GM21576 (cell line): Measurements from ENCODE around the gene PAX7.
"Not testable (repeated sequence)": the region's sequence is repeated elsewhere in the genome, so short reads cannot be mapped to it uniquely, and the experiment has no call there.

Experiments
- ATAC-seq: cut with Tn5 transposase; IDR thresholded peaks from one replicate; pipeline ENCODE4 v1.9.1; 2021; ENCODE audit warnings: mild to moderate bottlenecking, moderate library complexity; ENCODE audit not compliant: unreplicated experiment

Gene PAX7

DNA sequence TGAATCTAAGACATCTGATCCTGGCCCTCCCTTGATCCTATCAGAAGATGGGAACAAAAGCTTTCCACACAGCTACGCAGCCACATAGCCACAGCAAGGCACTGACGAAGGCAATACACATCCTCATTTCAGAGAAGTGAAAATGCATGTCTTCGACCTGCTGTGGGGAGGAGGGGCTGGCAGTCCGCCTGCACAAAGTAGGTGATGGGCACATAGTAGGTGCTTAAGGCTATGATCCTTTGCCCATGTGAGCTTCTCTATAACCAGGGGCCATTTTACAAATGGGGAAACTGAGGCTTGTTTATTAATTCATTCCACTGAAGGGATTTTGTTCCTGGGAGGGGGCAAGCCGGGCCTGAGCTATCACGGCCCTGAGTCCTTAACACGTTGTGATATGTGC lies 94.2 kb downstream of the PAX7 start:
- ATAC-seq, result no peak

- ATAC-seq, result no peak
Measured at GRCh38 chr1:18725231-18725895, 94.7 kb downstream of the PAX7 start.

GRCh38 chr1:18726368-18726767 lies 95.7 kb downstream of the PAX7 start:
- no peak for ATAC-seq

DNA sequence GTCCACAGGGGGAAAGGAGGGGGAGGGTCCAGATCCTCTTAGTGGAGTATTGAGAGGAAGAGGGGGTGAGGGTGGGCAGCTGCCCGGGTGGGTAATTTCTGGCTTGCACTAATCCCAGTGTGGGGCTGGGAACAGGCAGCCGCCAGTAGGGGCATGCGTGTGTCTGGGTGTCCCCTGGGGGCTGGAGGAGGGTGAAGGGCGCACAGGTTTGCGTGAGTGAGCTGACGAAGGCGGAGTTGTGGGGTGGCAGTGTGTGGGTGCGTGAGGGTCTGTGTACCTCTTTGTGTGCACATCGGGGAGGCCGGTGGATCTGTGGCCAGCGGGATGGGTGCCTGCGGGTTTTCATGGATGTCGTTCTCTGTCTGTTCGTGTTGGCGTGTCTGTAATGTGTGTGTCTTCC lies 97.3 kb downstream of the PAX7 start:
- ATAC-seq, result no peak

GRCh38 chr1:18730321-18730720 lies 99.7 kb downstream of the PAX7 start:
- ATAC-seq, result no peak

- ATAC-seq, result no peak
Measured at GRCh38 chr1:18731148-18731547, 100.5 kb downstream of the PAX7 start.

GRCh38 chr1:18731591-18732235 lies 101.1 kb downstream of the PAX7 start:
- no peak for ATAC-seq

- no peak for ATAC-seq
Measured at GRCh38 chr1:18732686-18733085, 102.0 kb downstream of the PAX7 start.

DNA sequence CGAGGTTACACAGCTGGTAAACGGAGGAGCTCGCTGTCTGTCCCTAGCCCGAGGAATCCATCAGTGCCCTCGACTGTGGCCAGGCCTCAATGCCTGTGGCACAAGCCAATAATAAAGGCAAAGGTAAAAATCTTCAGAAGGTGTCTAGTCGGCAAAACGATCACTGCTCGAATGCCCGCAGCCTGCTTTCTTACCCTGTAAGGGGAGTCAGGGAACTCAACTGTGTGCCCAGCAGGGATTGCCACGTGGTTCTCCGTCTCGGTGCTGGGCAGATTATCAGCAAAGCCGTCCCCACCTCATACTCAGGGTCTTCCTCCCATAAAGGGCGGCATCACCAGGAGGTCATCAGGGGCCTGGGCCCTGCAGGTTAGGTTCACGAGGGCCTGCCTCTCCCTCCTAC lies 103.4 kb downstream of the PAX7 start:
- no peak for ATAC-seq

DNA sequence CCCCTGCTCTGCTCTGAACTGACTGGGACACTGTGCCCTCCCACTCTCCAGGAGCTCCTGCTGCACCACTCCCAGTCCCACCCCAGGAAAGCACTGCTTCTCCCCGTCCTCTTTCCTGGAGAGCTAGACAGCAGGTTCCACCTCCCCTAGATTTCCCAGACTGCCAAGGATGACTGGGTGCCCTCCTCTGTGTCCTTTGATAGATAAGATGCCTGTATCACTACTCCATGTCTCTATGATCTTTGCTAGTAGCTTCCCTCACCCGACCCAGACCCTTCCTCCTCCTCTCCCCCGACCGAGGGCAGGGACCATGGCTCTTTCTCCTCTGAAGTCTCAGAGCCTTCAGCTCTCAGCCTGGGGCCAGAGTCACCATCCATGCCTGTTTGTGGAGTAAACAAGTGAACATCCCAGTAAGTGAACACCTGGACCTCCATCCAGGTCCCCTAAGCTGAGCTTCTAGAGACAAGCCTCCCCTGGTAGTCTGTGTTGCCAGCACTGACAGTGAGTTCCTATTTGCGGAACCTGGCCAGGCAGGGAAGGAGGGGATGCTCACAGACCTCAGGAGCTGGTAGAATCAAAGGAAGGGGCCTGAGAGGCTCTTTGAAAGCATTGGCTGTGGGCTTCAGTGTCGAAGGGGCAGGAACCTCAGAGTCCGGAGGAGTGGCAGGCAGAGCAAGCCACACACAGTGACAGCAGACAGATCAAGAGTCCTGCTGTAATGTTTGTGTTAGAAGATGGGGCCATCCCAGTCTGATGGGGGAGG lies 104.0 kb downstream of the PAX7 start:
- no peak for ATAC-seq

DNA sequence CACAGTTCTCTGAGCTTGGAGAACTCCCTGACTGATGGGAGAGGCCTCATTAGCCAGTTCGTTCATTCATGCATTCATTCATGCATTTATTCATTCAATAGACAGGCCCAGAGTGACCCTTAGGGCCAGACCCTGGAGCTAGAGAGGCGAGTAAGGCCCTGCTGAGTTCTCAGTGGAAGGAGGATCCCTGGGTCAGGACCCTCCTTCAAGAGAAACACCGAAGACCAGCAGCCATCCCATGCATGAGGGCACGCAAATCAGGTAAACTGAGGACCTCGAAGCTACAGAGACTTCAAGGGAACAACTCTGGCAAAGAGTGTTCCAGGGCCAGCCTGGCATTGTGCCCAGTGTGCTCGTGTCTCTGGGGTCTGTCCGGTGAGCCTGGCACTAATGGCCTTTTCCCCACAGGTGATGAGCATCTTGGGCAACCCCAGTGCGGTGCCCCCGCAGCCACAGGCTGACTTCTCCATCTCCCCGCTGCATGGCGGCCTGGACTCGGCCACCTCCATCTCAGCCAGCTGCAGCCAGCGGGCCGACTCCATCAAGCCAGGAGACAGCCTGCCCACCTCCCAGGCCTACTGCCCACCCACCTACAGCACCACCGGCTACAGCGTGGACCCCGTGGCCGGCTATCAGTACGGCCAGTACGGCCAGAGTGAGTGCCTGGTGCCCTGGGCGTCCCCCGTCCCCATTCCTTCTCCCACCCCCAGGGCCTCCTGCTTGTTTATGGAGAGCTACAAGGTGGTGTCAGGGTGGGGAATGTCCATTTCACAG lies 104.8 kb downstream of the PAX7 start:
- no peak for ATAC-seq

DNA sequence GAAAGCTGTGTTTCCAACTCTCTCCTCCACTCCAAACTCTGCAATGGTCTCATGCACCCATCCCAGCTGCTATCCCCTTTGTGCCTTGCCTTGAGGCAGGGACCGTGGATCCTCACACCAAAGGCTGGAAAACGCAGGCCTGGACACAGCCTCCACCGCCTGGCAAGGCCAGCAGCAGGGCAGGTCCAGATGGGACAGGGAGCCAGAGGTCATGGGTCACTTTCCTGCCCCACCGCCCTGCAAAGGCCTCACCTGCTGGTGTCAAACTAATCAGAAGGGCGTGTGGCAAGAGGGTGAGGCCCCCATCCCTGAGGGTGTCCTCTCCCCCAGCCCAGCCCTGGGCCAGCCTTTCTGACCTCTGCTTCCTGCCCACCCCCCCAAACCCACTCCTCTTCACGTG lies 106.3 kb downstream of the PAX7 start:
- ATAC-seq, result no peak

DNA sequence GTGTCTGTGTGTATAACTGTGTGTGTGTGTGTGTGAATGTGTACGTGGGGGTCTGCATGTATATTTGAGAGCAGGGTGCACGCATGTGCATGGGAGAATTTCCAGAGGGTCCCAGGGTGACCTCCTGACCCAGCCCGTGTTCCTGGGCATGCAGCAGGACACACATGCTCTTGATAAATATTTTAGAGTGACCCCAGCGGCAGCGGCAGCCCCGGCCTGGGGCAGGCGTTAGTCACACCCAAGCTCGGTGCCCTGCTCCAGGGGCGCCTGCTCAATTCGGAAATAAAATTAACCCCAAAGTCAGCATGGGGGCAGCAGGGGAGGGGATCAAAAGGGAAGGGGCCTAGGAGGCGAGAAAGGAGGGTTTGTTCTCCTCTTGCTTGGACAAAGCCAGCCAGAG lies 107.5 kb downstream of the PAX7 start:
- ATAC-seq, result no peak

- no peak for ATAC-seq
Measured at GRCh38 chr1:18738617-18739016, 108.0 kb downstream of the PAX7 start.

GRCh38 chr1:18739408-18739807 lies 108.8 kb downstream of the PAX7 start:
- ATAC-seq, result no peak

DNA sequence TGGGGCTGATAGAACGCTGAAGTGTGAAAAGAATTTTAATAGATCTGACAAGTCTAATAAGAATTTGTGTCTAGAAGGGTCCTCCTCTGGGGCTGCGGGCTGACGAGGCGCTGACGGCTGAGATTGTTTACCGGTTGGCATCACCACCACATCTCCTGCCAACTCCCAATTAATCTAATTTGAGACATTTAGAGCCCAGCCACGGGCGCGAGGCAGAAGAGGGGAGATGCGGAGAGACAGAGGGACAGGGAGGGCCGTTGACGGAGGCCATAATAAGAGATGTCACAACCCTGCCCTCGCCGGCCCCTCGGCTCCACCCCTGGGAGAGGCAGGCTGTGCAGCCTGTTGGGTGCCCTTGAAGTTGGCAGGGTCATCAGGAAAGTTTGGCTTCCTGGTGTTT lies 109.3 kb downstream of the PAX7 start:
- ATAC-seq, result no peak

- ATAC-seq, result no peak
Measured at GRCh38 chr1:18740617-18741016, 110.0 kb downstream of the PAX7 start.

DNA sequence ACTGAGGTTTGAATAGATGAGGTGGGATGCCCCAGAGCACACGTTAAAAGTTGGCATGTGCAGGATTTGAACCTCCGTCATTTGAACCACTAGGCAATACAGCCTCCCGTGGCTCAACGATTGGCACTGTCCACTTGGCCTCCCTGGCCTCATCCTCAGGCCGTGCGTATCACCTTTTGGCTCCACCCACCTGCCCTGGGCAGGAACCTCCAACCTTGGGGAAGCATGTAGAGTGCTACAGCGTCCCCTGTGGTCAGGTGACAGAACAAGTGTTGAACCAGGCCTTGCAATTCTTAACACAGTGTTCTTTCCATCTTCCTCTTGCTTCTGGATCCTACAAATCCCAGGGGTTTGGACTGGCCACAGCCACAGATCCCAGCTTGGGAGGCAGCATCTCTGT lies 112.6 kb downstream of the PAX7 start:
- ATAC-seq, result no peak

DNA sequence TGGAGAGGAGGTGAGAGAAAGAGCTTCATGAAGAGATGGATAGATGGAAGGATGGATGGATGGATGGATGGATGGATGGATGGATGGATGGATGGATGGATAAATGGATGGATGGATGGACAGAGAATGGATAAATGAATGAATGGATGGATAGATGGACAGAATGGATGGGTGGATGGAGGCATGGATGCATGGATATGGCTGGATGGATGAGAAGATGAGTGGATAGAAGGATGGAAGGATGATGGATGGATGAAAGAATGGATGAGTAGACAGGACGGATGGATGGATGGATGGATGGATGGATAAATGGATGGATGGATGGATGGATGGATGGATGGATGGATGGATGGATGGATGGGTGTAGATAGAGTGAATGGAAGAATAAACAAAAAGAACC lies 113.7 kb downstream of the PAX7 start:
- not testable (repeated sequence) for ATAC-seq

DNA sequence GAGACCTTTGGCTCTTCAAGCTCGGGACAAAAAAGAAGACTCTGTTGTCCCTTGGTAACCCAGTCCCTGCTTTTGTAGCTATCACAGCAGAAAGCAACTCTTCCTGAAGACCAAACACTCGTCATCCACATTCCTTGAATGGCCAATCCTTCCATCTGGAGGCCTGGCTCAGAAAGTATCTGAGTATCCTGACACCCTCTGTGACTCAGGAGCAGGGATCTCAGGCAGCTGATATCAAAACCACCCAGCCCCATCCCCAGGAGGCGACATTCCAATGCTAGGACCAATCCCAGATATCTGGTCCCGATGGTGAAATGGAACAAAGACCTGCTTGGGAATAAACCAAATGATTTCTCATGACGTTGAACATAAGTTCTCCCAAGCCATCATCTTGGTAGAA lies 116.3 kb downstream of the PAX7 start:
- ATAC-seq, result no peak

GRCh38 chr1:18747671-18748070 lies 117.0 kb downstream of the PAX7 start:
- ATAC-seq, result no peak
